ENCODE results near the gene TMEM222. TPM values are rescaled to one million over a fixed set of nuclear protein-coding genes. Genes with fewer than 3 reads are reported as not detected.

The TMEM222 gene
- total RNA-seq, 1 donor from 2014 or later, result 44.3 TPM

- H3K4me3 Mint-ChIP-seq, result no peak overlapping the region
- intact Hi-C loops (cut with micrococcal nuclease), result no loop called here
- no peaks in the 10 kb centered on the region for H3K27me3 Mint-ChIP-seq (ENCODE audit: insufficient read depth)
- H3K36me3 Mint-ChIP-seq (ENCODE audit: low read depth), result peaks cover 19% of the 10 kb centered on the region
- H3K9me3 Mint-ChIP-seq, result no peaks in the 10 kb centered on the region
- DNase-seq (ENCODE audit: low spot score), result no peak
- no peak overlapping the region for H3K27ac Mint-ChIP-seq
- peaks cover 5% of the 10 kb centered on the region for H3K4me1 Mint-ChIP-seq (ENCODE audit: low read depth)
These were observed 27.2 kb downstream of the TMEM222 start for GRCh38 chr1:27348861-27349783.

GRCh38 chr1:27349784-27350662, 28.1 kb downstream of the TMEM222 start:
- no peak for DNase-seq (ENCODE audit: low spot score)
- intact Hi-C loops (cut with micrococcal nuclease), result no loop called here
- Mint-ChIP-seq H3K4me1 (ENCODE audit: low read depth) (peaks cover 4% of the 10 kb centered on the region), H3K4me3 (no peak overlapping the region), H3K9me3 (no peaks in the 10 kb centered on the region), H3K27ac (no peak overlapping the region), H3K36me3 (ENCODE audit: low read depth) (peaks cover 19% of the 10 kb centered on the region), H3K27me3 (ENCODE audit: insufficient read depth) (no peaks in the 10 kb centered on the region)

- no peaks in the 10 kb centered on the region for H3K27me3 Mint-ChIP-seq (ENCODE audit: insufficient read depth)
- intact Hi-C loops (cut with micrococcal nuclease), result no loop called here
- H3K27ac Mint-ChIP-seq, result no peak overlapping the region
- H3K4me1 Mint-ChIP-seq (ENCODE audit: low read depth), result peaks cover 10% of the 10 kb centered on the region
- no peak overlapping the region for H3K4me3 Mint-ChIP-seq
- H3K9me3 Mint-ChIP-seq, result no peaks in the 10 kb centered on the region
- peaks cover 15% of the 10 kb centered on the region for H3K36me3 Mint-ChIP-seq (ENCODE audit: low read depth)
- DNase-seq (ENCODE audit: low spot score), result no peak
These were observed 28.9 kb downstream of the TMEM222 start for GRCh38 chr1:27350663-27351540.

GRCh38 chr1:27351541-27352107, 29.7 kb downstream of the TMEM222 start:
- Mint-ChIP-seq H3K36me3 (ENCODE audit: low read depth) (peaks cover 11% of the 10 kb centered on the region), H3K27ac (no peak overlapping the region), H3K27me3 (ENCODE audit: insufficient read depth) (no peaks in the 10 kb centered on the region), H3K9me3 (no peaks in the 10 kb centered on the region), H3K4me3 (no peak overlapping the region), H3K4me1 (ENCODE audit: low read depth) (peaks cover 5% of the 10 kb centered on the region)
- no peak for DNase-seq (ENCODE audit: low spot score)
- intact Hi-C loops (cut with micrococcal nuclease), result no loop called here

- intact Hi-C loops (cut with micrococcal nuclease), result no loop called here
- H3K4me1 Mint-ChIP-seq (ENCODE audit: low read depth), result peaks cover 5% of the 10 kb centered on the region
- no peak overlapping the region for H3K4me3 Mint-ChIP-seq
- DNase-seq (ENCODE audit: low spot score), result no peak
- peaks cover 3% of the 10 kb centered on the region for H3K36me3 Mint-ChIP-seq (ENCODE audit: low read depth)
- no peaks in the 10 kb centered on the region for H3K9me3 Mint-ChIP-seq
- no peak overlapping the region for H3K27ac Mint-ChIP-seq
- no peaks in the 10 kb centered on the region for H3K27me3 Mint-ChIP-seq (ENCODE audit: insufficient read depth)
These were observed 31.2 kb downstream of the TMEM222 start for GRCh38 chr1:27353166-27353565.

GRCh38 chr1:27353629-27354028, 31.7 kb downstream of the TMEM222 start:
- intact Hi-C loops (cut with micrococcal nuclease), result no loop called here
- Mint-ChIP-seq H3K9me3 (no peaks in the 10 kb centered on the region), H3K36me3 (ENCODE audit: low read depth) (peaks cover 3% of the 10 kb centered on the region), H3K27ac (no peak overlapping the region), H3K4me3 (no peak overlapping the region), H3K27me3 (ENCODE audit: insufficient read depth) (no peaks in the 10 kb centered on the region), H3K4me1 (ENCODE audit: low read depth) (peaks cover 5% of the 10 kb centered on the region)
- no peak for DNase-seq (ENCODE audit: low spot score)

- Mint-ChIP-seq H3K27me3 (ENCODE audit: insufficient read depth) (no peaks in the 10 kb centered on the region), H3K36me3 (ENCODE audit: low read depth) (peaks cover 3% of the 10 kb centered on the region), H3K4me3 (no peak overlapping the region), H3K27ac (no peak overlapping the region), H3K9me3 (no peaks in the 10 kb centered on the region), H3K4me1 (ENCODE audit: low read depth) (peaks cover 22% of the 10 kb centered on the region)
- DNase-seq (ENCODE audit: low spot score), result no peak
- intact Hi-C loops (cut with micrococcal nuclease), result loop anchor here (2.0 kb wide), 1 partner anchor 55 kb away; no protein-coding TSS in a partner anchor
These were observed 33.7 kb downstream of the TMEM222 start for GRCh38 chr1:27355683-27356082.

- H3K4me1 Mint-ChIP-seq (ENCODE audit: low read depth), result peaks cover 22% of the 10 kb centered on the region
- DNase-seq (ENCODE audit: low spot score), result no peak
- H3K4me3 Mint-ChIP-seq, result peak overlapping the region; percentile 2
- H3K9me3 Mint-ChIP-seq, result no peaks in the 10 kb centered on the region
- intact Hi-C loops (cut with micrococcal nuclease), result loop anchor here (2.0 kb wide), 1 partner anchor 55 kb away; no protein-coding TSS in a partner anchor
- no peaks in the 10 kb centered on the region for H3K27me3 Mint-ChIP-seq (ENCODE audit: insufficient read depth)
- no peak overlapping the region for H3K27ac Mint-ChIP-seq
- peaks cover 3% of the 10 kb centered on the region for H3K36me3 Mint-ChIP-seq (ENCODE audit: low read depth)
These were observed 34.3 kb downstream of the TMEM222 start for GRCh38 chr1:27356277-27356618.

GRCh38 chr1:27356619-27357280, 34.8 kb downstream of the TMEM222 start:
- Mint-ChIP-seq H3K4me1 (ENCODE audit: low read depth) (peaks cover 22% of the 10 kb centered on the region), H3K36me3 (ENCODE audit: low read depth) (no peaks in the 10 kb centered on the region), H3K9me3 (no peaks in the 10 kb centered on the region), H3K27ac (peak overlapping the region; percentile 74), H3K4me3 (peak overlapping the region; percentile 58), H3K27me3 (ENCODE audit: insufficient read depth) (no peaks in the 10 kb centered on the region)
- intact Hi-C loops (cut with micrococcal nuclease), result loop anchor here (1.0 to 2.0 kb wide), 6 partner anchors 9 to 56 kb away; partner anchors contain the start of genes SYTL1 and TMEM222
- DNase-seq (ENCODE audit: low spot score), result no peak

- Mint-ChIP-seq H3K27me3 (ENCODE audit: insufficient read depth) (no peaks in the 10 kb centered on the region), H3K36me3 (ENCODE audit: low read depth) (no peaks in the 10 kb centered on the region), H3K4me1 (ENCODE audit: low read depth) (peaks cover 22% of the 10 kb centered on the region), H3K9me3 (no peaks in the 10 kb centered on the region), H3K27ac (peak overlapping the region; percentile 74), H3K4me3 (peak overlapping the region; percentile 58)
- DNase-seq (ENCODE audit: low spot score), result peak; percentile 73
- intact Hi-C loops (cut with micrococcal nuclease), result loop anchor here (1.0 to 2.0 kb wide), 6 partner anchors 8 to 57 kb away; partner anchors contain the start of genes SYTL1 and TMEM222
These were observed 35.5 kb downstream of the TMEM222 start for GRCh38 chr1:27357281-27358037.
